Retinal pigment epithelial cell (primary cell): Measurements from ENCODE around the gene LZTS3.

ENCODE experiments used
- DNase-seq: peaks from one replicate; pipeline ENCODE4 v3.0.0-alpha.2; 2010; ENCODE audit warnings: low read depth
- H3K4me3 ChIP-seq: 2 replicates; pipeline ENCODE4 v1.5.1; 2011; ENCODE audit warnings: mild to moderate bottlenecking, low read length, control low read depth, moderate library complexity
- TF ChIP-seq, protein P1 (sequence below): conservative IDR thresholded peaks from 2 replicates; pipeline ENCODE4 v1.5.1; 2011; ENCODE audit warnings: low read depth, low read length, control low read depth, inconsistent platforms

LZTS3 gene

GRCh38 chr20:3137492-3137891 is 35.9 kb downstream of the LZTS3 start:
- TF ChIP-seq, protein P1, sequence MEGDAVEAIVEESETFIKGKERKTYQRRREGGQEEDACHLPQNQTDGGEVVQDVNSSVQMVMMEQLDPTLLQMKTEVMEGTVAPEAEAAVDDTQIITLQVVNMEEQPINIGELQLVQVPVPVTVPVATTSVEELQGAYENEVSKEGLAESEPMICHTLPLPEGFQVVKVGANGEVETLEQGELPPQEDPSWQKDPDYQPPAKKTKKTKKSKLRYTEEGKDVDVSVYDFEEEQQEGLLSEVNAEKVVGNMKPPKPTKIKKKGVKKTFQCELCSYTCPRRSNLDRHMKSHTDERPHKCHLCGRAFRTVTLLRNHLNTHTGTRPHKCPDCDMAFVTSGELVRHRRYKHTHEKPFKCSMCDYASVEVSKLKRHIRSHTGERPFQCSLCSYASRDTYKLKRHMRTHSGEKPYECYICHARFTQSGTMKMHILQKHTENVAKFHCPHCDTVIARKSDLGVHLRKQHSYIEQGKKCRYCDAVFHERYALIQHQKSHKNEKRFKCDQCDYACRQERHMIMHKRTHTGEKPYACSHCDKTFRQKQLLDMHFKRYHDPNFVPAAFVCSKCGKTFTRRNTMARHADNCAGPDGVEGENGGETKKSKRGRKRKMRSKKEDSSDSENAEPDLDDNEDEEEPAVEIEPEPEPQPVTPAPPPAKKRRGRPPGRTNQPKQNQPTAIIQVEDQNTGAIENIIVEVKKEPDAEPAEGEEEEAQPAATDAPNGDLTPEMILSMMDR: no peak
- no peak for DNase-seq
- H3K4me3 ChIP-seq: no peak overlapping the region

DNA sequence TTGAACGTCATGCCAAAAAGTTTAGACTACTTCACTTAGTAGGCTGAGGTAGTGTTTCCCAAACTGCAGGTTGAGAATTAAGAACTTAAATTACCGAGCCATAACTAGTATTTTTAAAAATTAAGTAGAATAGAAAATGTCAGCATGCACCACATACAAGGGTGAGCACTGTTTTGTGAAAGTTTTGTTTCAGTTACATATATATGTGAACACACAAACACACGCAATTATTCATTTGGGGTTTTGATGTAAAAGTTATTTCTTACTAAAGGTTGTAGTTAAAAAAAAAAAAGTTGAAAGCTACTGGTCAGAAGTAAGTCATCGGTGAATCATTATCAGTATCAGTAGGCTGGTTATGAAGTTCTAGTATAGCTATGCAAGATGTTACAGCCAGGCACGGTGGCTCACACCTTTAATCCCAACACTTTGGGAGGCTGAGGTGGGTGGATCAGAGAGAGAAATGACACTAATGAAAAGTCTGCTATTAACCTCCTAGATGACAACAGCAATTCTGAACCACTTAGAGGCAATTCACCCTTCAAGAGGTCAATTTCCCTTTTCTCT is 37.8 kb downstream of the LZTS3 start:
- DNase-seq: no peak
- TF ChIP-seq, protein P1: no peak
- no peak overlapping the region for H3K4me3 ChIP-seq

GRCh38 chr20:3134151-3134550 is 39.2 kb downstream of the LZTS3 start:
- TF ChIP-seq, protein P1: no peak
- no peak overlapping the region for H3K4me3 ChIP-seq
- no peak for DNase-seq

DNA sequence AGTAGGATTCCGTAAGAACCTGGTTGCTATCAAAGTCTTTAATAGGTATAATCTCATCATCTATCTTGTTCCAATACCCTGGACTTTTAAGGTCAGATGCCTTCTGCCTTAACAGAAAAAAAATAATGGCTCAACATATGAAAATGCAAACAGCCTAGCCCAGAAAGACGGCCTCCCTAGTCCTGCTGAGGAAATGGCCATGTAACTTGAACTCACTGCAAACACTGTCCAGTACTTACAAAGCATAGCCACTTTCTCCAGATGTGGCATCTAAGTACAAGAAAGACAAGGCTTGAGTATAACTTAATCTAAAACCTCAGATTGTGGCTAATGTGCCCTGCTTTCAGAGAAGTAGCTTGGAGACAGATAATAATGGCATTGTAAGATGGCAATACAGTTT is 40.2 kb downstream of the LZTS3 start:
- no peak overlapping the region for H3K4me3 ChIP-seq
- TF ChIP-seq, protein P1: no peak
- no peak for DNase-seq

GRCh38 chr20:3130051-3130600 is 43.2 kb downstream of the LZTS3 start:
- TF ChIP-seq, protein P1: no peak
- H3K4me3 ChIP-seq: no peak overlapping the region
- no peak for DNase-seq

DNA sequence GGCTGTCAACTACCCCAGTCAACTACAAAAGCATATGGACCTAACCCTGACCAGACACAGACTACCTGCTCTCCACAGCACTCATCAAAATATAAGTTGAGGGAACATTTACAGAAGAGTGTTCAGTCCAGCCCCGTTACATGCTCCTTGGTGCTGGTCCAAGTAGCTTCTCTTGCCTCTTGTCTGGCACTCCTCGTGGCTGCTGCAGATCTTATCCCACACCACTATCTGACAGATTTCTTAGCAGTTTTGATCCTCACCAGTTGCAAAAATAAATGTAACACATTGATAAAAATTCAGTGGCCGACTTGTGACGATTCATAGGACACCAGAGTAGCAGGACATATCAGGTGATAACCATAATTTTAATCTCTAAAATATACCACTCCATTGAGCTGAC is 44.3 kb downstream of the LZTS3 start:
- TF ChIP-seq, protein P1: no peak
- DNase-seq: no peak
- H3K4me3 ChIP-seq: no peak overlapping the region

GRCh38 chr20:3128275-3128984 is 44.9 kb downstream of the LZTS3 start:
- no peak for DNase-seq
- TF ChIP-seq, protein P1: no peak
- H3K4me3 ChIP-seq: no peak overlapping the region
